ENCODE data around the gene CFAP45.

CFAP45 gene

GRCh38 chr1:159829822-159830465, 70.0 kb downstream of the CFAP45 start:
- in situ Hi-C loops (cut with MboI; ENCODE audit: low sequenced_read_pairs), result no loop called here

GRCh38 chr1:159829273-159829634, 70.7 kb downstream of the CFAP45 start:
- in situ Hi-C loops (cut with MboI; ENCODE audit: low sequenced_read_pairs), result no loop called here

GRCh38 chr1:159828581-159829272, 71.2 kb downstream of the CFAP45 start:
- in situ Hi-C loops (cut with MboI; ENCODE audit: low sequenced_read_pairs), result no loop called here

- in situ Hi-C loops (cut with MboI; ENCODE audit: low sequenced_read_pairs), result no loop called here
Observed at GRCh38 chr1:159828176-159828575, 71.8 kb downstream of the CFAP45 start.

- in situ Hi-C loops (cut with MboI; ENCODE audit: low sequenced_read_pairs), result no loop called here
Observed at GRCh38 chr1:159827549-159827948, 72.4 kb downstream of the CFAP45 start.

GRCh38 chr1:159827102-159827490, 72.9 kb downstream of the CFAP45 start:
- in situ Hi-C loops (cut with MboI; ENCODE audit: low sequenced_read_pairs), result no loop called here

- in situ Hi-C loops (cut with MboI; ENCODE audit: low sequenced_read_pairs), result no loop called here
Observed at GRCh38 chr1:159826441-159827101, 73.4 kb downstream of the CFAP45 start, which contains the start of gene SLAMF8. SLAMF8 (plus strand) TSS chr1:159826873; CDS start chr1:159826899, 26 bp downstream.

- in situ Hi-C loops (cut with MboI; ENCODE audit: low sequenced_read_pairs), result no loop called here
Observed at GRCh38 chr1:159825564-159825963, 74.4 kb downstream of the CFAP45 start.

- in situ Hi-C loops (cut with MboI; ENCODE audit: low sequenced_read_pairs), result no loop called here
Observed at GRCh38 chr1:159823406-159823805, 76.6 kb downstream of the CFAP45 start.
